ENCODE measurements around the gene LIG3. TPM values are rescaled to one million over a fixed set of nuclear protein-coding genes. Genes with fewer than 3 reads are reported as not detected.

Gene LIG3
- total and polyA plus RNA-seq, 12 donors, result 6.2 to 38.4 (median 26.6) TPM

DNA sequence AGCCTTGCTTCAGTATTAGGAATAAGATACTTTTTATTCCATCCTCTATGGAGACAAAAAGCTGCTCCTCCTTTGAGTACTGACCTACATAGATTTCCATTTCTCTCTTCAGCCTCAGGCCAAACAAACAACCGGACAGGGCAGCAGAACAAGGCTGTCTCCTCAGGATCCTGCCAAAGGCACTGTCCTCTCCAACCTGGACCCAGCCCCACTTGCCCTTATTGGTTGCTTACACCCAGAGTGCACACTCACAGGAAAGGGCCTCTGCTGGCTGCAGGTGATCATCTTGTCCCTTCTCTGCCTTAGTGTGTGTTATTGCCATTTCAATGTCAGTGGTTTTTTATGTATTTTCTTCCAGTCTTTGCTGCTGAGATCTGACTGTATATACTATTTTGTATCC, 26.6 kb downstream of the LIG3 start:
- intact Hi-C loops (cut with DNase I), result no loop called here
- TF ChIP-seq, protein P1, sequence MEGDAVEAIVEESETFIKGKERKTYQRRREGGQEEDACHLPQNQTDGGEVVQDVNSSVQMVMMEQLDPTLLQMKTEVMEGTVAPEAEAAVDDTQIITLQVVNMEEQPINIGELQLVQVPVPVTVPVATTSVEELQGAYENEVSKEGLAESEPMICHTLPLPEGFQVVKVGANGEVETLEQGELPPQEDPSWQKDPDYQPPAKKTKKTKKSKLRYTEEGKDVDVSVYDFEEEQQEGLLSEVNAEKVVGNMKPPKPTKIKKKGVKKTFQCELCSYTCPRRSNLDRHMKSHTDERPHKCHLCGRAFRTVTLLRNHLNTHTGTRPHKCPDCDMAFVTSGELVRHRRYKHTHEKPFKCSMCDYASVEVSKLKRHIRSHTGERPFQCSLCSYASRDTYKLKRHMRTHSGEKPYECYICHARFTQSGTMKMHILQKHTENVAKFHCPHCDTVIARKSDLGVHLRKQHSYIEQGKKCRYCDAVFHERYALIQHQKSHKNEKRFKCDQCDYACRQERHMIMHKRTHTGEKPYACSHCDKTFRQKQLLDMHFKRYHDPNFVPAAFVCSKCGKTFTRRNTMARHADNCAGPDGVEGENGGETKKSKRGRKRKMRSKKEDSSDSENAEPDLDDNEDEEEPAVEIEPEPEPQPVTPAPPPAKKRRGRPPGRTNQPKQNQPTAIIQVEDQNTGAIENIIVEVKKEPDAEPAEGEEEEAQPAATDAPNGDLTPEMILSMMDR (IDR thresholded peaks at IDR 0.05), result no peak
- TF ChIP-seq POLR2A (IDR thresholded peaks at IDR 0.05), result no peak
- Histone ChIP-seq H3K27ac (no peak overlapping the region), H3K36me3 (replicated peaks in 1 of 2) (peaks cover 0 to 18% of the 10 kb centered on the region in 2 donors), H3K4me3 (no peak overlapping the region), H3K4me1 (replicated peaks in 1 of 2) (no peaks in the 10 kb centered on the region), H3K9me3 (replicated peaks in 1 of 3) (no peaks in the 10 kb centered on the region), H3K27me3 (no peaks in the 10 kb centered on the region)
- 20 to 82% (median 59%) methylated on average over 1 of the region's 1 CpG for WGBS, 4 donors
- DNase-seq, result no peak

DNA sequence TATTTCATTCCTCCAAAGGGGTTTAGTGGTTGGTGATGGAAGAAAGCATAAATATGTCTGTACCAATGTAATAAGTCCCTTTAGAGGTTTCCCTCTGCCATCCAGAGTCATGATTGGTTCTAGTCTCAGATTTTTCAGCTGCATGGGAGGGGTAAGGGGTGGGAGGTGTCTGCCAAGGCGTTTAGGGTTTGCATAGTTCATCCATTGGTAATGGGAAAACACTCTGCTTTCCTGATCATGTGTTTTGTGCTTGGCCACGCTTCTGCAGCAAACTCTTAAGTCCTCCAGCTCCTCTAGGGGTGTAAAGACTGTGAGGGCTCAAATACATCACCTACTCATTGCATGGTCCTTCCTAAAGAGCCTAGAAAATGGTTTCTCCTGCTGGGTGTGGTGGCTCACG, 29.8 kb downstream of the LIG3 start:
- intact Hi-C loops (cut with DNase I), result no loop called here
- Histone ChIP-seq H3K27ac (no peak overlapping the region), H3K27me3 (no peaks in the 10 kb centered on the region), H3K9me3 (replicated peaks in 1 of 3) (no peaks in the 10 kb centered on the region), H3K4me3 (no peak overlapping the region), H3K4me1 (replicated peaks in 1 of 2) (no peaks in the 10 kb centered on the region), H3K36me3 (replicated peaks in 1 of 2) (peaks cover 0 to 11% of the 10 kb centered on the region in 2 donors)
- DNase-seq, result no peak
- 83 to 94% (median 89%) methylated on average over 3 of the region's 3 CpGs for WGBS, 4 donors
- TF ChIP-seq POLR2A (IDR thresholded peaks at IDR 0.05), result no peak
- TF ChIP-seq, protein P1 (IDR thresholded peaks at IDR 0.05), result no peak

DNA sequence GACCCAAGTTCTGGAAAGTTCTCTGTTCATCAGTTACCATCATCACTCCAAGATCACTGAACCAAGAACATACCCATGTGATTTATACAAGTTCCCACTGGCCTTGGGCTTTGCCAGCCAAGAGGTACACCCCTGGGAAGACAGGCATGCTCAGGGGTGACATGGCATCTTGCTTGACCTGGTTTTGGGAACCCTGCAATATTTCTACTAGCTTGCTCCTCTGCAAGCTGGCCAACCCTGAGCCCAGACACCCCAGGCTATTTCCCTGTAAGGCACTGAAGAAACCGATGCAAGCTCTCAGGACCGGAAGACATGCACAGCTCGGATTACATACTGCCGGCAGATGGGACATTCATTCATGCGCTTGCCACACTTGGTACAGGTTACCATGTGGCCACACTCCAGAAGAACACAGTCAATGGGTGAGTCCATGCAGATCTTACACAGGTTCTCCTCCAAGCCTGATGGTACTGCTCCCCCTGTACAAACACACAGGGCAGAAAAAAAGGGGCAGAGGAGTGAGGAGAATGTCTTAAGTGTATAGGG, 31.4 kb downstream of the LIG3 start:
- TF ChIP-seq, protein P1 (IDR thresholded peaks at IDR 0.05), result no peak
- TF ChIP-seq POLR2A (IDR thresholded peaks at IDR 0.05), result no peak
- Histone ChIP-seq H3K4me3 (no peak overlapping the region), H3K9me3 (replicated peaks in 1 of 3) (no peaks in the 10 kb centered on the region), H3K4me1 (replicated peaks in 1 of 2) (no peaks in the 10 kb centered on the region), H3K27me3 (no peaks in the 10 kb centered on the region), H3K36me3 (replicated peaks in 1 of 2) (peaks cover 0 to 25% of the 10 kb centered on the region in 2 donors), H3K27ac (no peak overlapping the region)
- no peak for DNase-seq
- 78 to 93% (median 80%) methylated on average over 5 of the region's 5 CpGs for WGBS, 4 donors
- intact Hi-C loops (cut with DNase I), result no loop called here

DNA sequence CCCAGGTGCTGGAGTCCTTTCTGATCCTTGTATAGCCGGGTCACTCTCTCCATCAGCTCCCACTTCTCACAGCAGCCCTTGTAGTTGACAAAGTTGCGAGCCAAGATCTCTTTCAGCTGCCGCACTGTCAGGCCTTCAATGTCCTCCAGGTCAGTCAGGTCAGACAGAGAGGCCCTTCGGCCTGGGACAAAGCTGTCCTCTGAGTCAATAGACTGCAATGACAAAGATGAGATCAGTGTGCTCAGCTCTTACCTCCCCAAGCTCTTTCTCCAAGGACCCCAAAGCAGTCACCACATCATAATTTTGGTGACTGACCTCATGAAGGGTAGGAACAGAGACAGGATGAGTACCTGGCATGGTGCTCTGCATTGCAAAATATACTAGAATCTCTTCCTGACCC, 36.1 kb downstream of the LIG3 start:
- Histone ChIP-seq H3K27me3 (no peaks in the 10 kb centered on the region), H3K4me1 (replicated peaks in 1 of 2) (no peaks in the 10 kb centered on the region), H3K4me3 (no peak overlapping the region), H3K9me3 (replicated peaks in 1 of 3) (no peaks in the 10 kb centered on the region), H3K36me3 (replicated peaks in 1 of 2) (peaks cover 0 to 29% of the 10 kb centered on the region in 2 donors), H3K27ac (no peak overlapping the region)
- WGBS, 4 donors, result 93 to 100% (median 97%) methylated on average over 3 to 4 of the region's 4 CpGs
- no peak for DNase-seq
- intact Hi-C loops (cut with DNase I), result no loop called here
- no peak for TF ChIP-seq POLR2A (IDR thresholded peaks at IDR 0.05)
- TF ChIP-seq, protein P1 (IDR thresholded peaks at IDR 0.05), result no peak

Data from adrenal gland (tissue), 12 donors.